HG02970 (cell line): ENCODE results near the gene BTBD18.
A peak's percentile ranks its signal among the peaks of the same experiment; 100 is the strongest.

Source experiments
- ATAC-seq: cut with Tn5 transposase; IDR thresholded peaks from one replicate; pipeline ENCODE4 v1.9.1; 2021; ENCODE audit warnings: mild to moderate bottlenecking, moderate library complexity, moderate number of reproducible peaks; ENCODE audit not compliant: unreplicated experiment, low FRiP score

Gene BTBD18, protein sequence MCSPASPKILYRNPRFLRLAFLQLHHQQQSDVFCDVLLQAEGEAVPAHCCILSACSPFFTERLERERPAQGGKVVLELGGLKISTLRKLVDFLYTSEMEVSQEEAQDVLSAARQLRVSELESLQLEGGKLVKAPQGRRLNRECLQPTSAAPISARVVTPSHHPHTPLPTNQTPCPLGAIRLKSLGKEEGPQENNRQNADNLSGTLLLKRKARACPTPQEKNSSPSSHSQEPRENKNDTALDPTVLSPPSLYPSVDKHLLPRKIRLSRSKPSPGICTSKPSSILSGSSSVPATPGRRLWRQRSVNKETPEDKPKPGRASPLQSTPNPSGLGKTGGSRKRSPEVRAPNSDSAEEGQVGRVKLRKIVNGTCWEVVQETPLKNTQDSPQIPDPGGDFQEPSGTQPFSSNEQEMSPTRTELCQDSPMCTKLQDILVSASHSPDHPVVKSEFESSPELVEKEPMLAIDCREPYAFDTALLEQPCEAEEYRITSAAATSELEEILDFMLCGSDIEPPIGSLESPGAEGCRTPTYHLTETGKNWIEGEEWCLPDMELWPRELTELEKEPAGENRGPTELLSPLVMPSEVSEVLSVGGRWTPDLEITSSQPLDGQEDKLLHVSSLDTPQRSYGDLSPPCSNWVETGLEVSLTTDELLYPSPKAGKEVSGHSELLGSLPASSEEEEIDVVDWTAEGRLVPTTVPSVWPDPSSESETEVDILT

DNA sequence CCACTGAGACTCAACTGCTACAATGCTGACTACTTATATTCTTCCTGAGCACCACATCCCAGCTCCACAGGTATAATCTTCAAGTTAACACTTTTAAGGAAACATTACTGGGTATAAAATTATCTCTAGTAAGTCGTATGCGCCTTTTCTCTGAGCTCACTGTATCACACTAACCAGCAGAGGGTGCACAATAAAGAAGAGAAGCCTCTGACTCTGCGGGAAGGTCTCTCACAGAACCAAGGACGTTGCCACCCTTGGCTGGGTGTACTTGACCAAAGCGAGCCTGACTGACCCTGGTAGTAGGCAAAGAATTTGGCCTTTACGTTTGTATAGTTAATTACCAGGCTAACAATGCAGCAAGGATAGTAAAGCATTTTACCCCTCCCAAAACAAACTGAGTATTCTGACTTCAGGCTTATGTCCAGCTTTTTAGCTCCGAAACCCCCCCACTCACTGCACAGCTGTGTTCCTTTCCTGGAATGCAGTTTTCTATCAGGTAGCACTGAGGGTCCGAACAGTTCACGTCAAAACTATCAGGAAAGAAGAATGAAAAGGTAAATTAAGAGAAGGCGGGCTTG, at the start of gene BTBD18:
Gene BTBD18 (minus strand): TSS at position 144 of the 578 bp plus-strand sequence. CDS start 631 bp downstream, outside the sequence.
- ATAC-seq = no peak

DNA sequence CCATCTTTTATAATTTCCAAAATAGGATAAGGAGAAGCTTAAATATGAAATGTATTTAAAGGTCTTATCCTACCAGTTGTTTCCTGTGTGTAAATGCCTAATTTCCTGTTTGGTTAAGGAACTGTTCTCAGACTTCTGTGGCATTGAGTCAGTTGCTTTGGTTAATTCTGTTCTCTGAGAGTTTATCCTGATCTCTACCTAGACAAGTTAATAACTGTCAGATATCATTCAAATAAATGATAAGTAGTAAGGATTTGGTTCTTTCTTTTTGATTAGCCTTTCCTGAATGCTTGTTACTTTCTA, 49.5 kb upstream of the BTBD18 start:
- ATAC-seq = no peak

DNA sequence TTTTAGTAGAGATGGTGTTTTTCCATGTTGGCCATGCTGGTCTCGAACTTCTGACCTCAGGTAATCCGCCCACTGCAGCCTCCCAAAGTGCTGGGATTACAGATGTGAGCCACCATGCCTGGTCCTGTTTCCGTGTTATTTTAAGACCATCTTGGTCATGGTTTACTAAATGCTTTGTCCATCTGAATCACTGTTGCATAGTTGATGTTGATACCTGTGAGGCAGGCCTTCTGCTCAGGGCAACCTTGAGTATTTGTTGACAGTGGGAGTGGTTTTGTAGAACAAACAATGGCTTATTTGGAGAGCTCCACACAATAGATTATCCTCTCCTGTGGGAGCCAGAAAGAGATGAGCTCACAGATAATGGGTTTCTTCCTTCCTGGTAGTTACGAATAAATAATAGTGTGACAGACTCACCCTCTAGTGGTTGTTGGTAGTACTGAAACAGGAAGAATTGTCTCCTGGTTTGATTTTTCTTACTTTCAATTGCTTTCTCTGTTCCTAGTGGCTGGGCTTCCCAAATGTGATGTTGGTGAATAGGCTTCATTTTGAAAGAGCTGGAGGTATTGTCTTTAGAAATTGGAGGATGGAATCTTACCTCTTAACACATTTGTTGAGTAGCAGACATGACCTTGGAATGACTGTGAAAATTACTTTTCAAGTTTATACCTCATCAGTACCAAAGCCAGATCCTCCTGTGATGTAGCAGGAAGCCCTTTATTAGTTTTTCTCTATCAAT, 49.0 kb upstream of the BTBD18 start:
- peak; percentile 61 for ATAC-seq

GRCh38 chr11:57798905-57799559, 47.4 kb upstream of the BTBD18 start:
- no peak for ATAC-seq

- ATAC-seq = no peak
These were observed 41.9 kb upstream of the BTBD18 start for GRCh38 chr11:57793351-57794115.

GRCh38 chr11:57792870-57793269, 41.3 kb upstream of the BTBD18 start:
- ATAC-seq = no peak

DNA sequence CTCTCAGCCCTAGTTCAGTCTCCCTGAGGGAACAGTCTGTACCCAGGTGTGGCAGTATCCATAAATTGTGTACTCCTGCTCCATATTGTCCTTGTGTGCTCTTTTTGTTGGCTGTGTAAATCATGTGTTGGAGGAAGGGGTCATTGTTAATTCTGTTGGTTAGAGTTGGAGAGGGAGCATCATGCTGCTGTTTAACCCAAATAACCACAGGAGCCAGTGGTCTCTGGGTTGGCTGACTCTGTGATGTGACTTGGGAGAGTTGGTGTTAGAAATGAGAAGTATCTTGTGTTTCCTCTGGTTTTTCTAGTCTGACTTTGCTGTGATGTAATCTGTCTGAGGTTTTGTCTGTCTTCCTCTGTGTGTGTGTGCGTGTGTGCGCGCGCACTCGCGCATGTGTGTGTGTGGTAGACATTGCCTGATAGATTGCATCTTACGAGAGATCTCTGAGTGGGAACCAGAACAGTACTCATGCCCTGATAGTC, 40.5 kb upstream of the BTBD18 start:
- ATAC-seq = peak; percentile 49

GRCh38 chr11:57791321-57792059, 39.9 kb upstream of the BTBD18 start:
- ATAC-seq = no peak

DNA sequence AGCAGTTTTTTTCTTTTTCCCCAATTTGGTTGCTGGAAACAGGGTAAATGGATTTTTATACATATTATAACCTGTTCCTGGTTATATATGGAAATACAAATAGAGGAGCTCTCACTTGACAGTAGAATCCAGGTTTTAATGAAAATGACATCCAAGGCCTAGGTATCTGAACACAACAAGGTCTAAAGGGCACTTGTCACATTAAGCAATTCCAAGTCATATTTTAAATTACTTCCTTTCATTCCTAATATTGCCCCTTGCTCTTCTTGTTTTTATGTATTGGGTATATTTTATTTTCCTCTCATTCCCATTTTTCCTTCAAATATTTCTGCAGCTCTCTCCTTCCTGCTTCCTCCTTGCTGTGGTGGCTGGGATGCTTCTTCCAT, 37.1 kb upstream of the BTBD18 start:
- no peak for ATAC-seq

DNA sequence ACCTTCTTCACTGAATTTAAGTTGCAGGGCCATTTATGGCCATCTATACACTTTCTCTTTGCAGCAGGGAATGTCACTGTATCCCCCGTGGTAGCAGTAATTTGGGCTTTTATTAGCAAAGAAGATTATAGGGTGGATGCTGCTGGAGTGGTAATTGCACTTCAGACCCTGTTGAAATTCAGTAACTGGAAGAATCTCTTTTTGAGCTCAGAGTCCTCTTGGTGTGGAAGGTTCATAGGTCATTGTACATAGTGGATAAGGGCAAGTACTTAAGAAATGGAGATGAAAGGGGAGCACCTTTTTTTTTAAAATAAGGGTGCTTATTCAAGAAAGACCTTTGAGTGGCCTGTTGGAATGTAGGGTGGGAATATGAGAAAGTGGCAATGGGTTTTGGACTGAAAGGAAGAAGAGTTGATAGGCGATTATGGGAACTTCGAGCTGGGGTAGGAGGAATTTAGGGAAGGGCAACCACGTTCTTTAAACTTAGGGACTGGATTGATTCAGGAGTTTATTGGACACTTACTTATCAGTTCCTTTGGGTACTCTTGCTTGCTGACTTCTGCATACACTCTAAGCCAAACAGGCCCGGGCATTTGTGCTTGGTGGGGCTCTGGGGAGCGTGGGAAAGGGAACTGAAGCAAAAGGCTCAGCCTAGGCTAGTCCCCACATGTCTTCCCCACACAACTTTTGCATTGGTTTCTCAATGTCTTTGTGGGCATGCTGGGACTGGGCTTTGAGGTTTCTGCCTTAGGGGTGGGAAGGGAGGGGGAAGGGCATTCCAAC, 36.5 kb upstream of the BTBD18 start:
- ATAC-seq = no peak

GRCh38 chr11:57787006-57787604, 35.5 kb upstream of the BTBD18 start:
- no peak for ATAC-seq

GRCh38 chr11:57786436-57786835, 34.8 kb upstream of the BTBD18 start:
- ATAC-seq = no peak

GRCh38 chr11:57785072-57785471, 33.5 kb upstream of the BTBD18 start:
- ATAC-seq = no peak

DNA sequence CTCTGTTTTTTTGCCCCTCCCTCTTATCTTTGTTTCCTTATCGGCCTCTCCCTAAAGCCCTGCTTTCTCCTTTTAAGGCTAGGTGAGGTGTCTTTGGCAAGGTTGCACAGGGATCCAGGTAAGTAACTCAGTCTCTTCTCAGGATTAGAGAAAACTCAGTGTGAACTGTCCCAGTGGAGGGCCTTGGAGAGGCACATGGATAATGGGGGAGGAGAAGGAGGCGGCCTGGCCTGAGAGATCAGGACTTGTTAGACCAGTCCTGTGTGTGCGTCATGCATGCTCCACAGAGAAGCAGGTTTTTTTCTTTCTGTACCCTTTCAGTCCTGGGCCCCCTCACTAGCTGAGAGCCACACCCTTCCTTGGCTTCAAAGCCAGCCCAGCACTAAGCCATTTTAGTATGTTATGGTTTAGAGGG, 29.9 kb upstream of the BTBD18 start:
- no peak for ATAC-seq

- ATAC-seq = no peak
These were observed 27.7 kb upstream of the BTBD18 start for GRCh38 chr11:57779276-57779675.

DNA sequence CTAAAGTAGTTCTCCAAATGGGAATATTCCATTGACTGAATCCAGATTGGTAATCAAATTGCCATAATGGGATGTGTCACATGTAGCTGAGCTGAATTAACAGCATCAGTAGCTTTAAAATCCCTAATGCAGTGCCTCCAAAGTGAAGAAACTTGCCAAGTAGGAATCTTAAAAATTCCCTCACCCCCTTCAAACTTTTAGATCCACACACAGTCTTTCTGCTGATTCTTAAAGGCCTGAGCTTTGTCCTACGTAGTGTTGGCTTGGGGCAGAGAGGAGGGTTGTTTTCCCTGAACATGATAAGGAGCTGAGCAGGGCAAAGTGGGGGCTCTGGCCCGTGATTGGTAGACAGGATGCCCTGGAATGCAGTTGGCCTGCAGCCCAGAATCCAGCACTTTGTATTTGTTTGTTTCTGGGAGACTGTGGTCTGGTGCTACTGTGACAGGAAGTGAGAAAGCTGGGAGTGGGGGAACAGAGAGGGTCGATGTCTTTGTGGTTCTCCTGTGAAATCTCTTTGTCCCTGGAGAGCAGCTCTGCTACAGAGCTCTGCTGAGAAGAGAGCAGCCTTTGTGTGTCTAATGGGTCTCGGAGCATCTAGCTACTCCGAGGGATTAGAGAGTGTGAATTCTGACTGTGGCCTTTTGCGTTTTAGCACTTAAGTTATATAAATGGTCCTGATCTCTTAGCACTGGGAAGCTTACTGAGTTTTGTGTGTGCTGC, 26.9 kb upstream of the BTBD18 start:
- no peak for ATAC-seq

DNA sequence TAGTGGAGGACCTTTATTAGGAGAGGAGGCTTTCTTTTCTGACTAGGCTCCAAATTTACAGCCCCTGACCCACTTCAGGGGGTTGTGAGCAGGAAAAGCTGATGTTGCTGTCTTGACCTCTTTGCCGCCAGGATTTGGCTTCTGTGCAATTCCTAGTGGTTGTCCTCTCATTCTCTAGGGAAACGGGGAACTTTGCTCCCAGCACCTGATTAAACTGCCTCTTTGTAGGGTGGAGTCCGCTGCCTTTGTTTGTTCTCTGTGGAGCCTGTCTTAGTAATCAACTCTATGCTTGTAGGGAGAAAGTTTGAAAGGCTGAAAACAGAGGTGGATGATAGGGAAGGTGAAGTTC, 26.3 kb upstream of the BTBD18 start:
- ATAC-seq = no peak
